ENCODE measurements around the gene ELOVL5.

Gene ELOVL5

DNA sequence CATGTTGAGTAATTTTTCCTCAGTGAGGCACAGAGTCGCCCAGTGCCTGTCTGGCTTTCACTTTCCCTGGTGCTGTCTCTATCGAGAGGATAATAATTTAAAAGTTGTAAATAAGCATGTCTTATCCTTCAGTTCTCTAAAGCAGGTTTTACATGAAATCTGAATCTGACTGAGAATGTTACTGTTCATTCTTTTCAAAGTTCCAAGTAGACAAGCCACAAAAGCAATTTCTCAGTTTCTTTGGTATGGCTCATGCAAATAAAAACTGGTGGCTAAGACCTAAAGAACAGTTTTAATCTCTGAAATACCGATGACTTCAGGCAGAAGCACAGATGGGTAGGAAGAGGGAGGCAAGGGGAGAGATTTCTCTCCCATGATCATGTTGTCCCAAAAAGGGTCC, 112.5 kb downstream of the ELOVL5 start:
- peak; percentile 8 to 10 for ATAC-seq

- ATAC-seq, result no peak
These were observed 113.2 kb downstream of the ELOVL5 start for GRCh38 chr6:53235508-53235907.

- no peak for ATAC-seq
These were observed 115.4 kb downstream of the ELOVL5 start for GRCh38 chr6:53233309-53233708.

- no peak for ATAC-seq
These were observed 117.8 kb downstream of the ELOVL5 start for GRCh38 chr6:53230775-53231467.

DNA sequence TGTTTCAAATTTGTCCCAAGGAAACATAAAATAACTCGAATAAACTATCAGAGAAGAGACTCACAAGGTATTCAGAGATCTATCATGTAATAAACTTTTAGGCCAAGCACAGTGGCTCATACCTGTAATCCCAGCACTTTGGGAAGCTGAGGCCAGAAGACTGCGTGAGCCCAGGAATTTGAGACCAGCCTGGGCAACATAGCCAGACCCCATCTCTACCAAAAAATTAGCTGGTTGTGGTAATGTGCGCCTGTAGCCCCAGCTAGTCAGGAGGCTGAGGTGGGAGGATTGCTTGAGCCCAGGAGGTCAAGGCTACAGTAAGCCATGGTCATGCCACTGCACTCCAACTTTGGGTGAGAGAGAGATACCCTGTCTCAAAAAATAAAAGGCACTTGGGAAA, 120.9 kb downstream of the ELOVL5 start:
- no peak for ATAC-seq

- ATAC-seq, result no peak
These were observed 128.1 kb downstream of the ELOVL5 start for GRCh38 chr6:53220605-53221004.

All from activated CD4-positive, CD25-positive, alpha-beta regulatory T cell treated with anti-CD3 and anti-CD28 coated beads, Interleukin-2, amount 50 U/mL, for 24 hours (primary cell).